Fibroblast of lung (primary cell): Measurements from ENCODE around the gene GPER1. TPM values are rescaled to one million over a fixed set of nuclear protein-coding genes. Genes with fewer than 3 reads are reported as not detected.

Experiments used
- DNase-seq, 2 donors: peaks; one replicate each; pipeline versions ENCODE4 v3.0.0 to v3.0.0-alpha.2; 2010; ENCODE audit warnings: low read depth in 2 of 2
- H2AFZ ChIP-seq: 2 replicates; pipeline ENCODE4 v1.5.1; 2012; ENCODE audit warnings: low read length, control low read depth, inconsistent platforms
- H3K27ac ChIP-seq: 2 replicates; pipeline ENCODE4 v1.5.1; 2011; ENCODE audit warnings: low read length, control low read depth; ENCODE audit not compliant: insufficient read depth
- H3K27me3 ChIP-seq: 2 replicates; pipeline ENCODE4 v1.5.1; 2011; ENCODE audit warnings: mild to moderate bottlenecking, low read length; ENCODE audit not compliant: control insufficient read depth, insufficient read depth
- H3K36me3 ChIP-seq: 2 replicates; pipeline ENCODE4 v1.5.1; 2011; ENCODE audit warnings: low read length; ENCODE audit not compliant: control insufficient read depth, insufficient read depth
- H3K4me1 ChIP-seq: 2 replicates; pipeline ENCODE4 v1.5.1; 2011; ENCODE audit warnings: low read length; ENCODE audit not compliant: control insufficient read depth, insufficient read depth; ENCODE audit errors: extremely low read depth
- H3K4me2 ChIP-seq: 2 replicates; pipeline ENCODE4 v1.5.1; 2011; ENCODE audit warnings: low read length, control low read depth; ENCODE audit not compliant: insufficient read depth; ENCODE audit errors: extremely low read depth
- H3K4me3 ChIP-seq, 4 experiments: fragments of 200-600 bp in 1 of 4; sonication (generic) in 1 of 4; replicated peaks in 1 of 4; 2 replicates each; pipeline ENCODE4 v1.5.1; 2011 to 2016; ENCODE audit warnings: low read length in 4 of 4, low read depth in 3 of 4, mild to moderate bottlenecking in 3 of 4, control low read depth in 2 of 4, inconsistent platforms in 1 of 4, mixed read lengths in 1 of 4; ENCODE audit not compliant: insufficient read depth in 1 of 4; ENCODE audit errors: control extremely low read depth in 1 of 4
- H3K79me2 ChIP-seq: 2 replicates; pipeline ENCODE4 v1.5.1; 2012; ENCODE audit warnings: mild to moderate bottlenecking, low read length, inconsistent platforms; ENCODE audit not compliant: control insufficient read depth, insufficient read depth
- H3K9ac ChIP-seq: 2 replicates; pipeline ENCODE4 v1.5.1; 2011; ENCODE audit warnings: mild to moderate bottlenecking, low read length, control low read depth; ENCODE audit not compliant: insufficient read depth
- H3K9me3 ChIP-seq: 2 replicates; pipeline ENCODE4 v1.5.1; 2012; ENCODE audit warnings: low read depth, low read length; ENCODE audit not compliant: control insufficient read depth, insufficient read depth
- H4K20me1 ChIP-seq: 2 replicates; pipeline ENCODE4 v1.5.1; 2011; ENCODE audit warnings: low read length; ENCODE audit not compliant: control insufficient read depth, insufficient read depth; ENCODE audit errors: extremely low read depth
- EZH2 ChIP-seq: IDR thresholded peaks from 2 replicates; pipeline ENCODE4 v1.5.1; 2012; ENCODE audit warnings: low read length, control low read depth, mild to moderate bottlenecking; ENCODE audit errors: missing control alignments
- polyA plus RNA-seq, 2 donors: library from polyadenylated mRNA; depleted of rRNA in 1 of 2; stranded (reverse) in 1 of 2; unstranded in 1 of 2; fragments of >200 nt; gene quantifications; 2 replicates each; pipeline ENCODE4 v1.2.1, GENCODE V29; 2011 to 2012; ENCODE audit warnings: missing spikeins in 1 of 2
- total RNA-seq: library from RNA; depleted of rRNA; stranded (reverse); fragments of >200 nt; gene quantifications from 2 replicates; pipeline ENCODE4 v1.2.1, GENCODE V29; 2014
- TF ChIP-seq, protein P1 (sequence below), 2 donors: IDR thresholded peaks in 1 of 2; conservative IDR thresholded peaks in 1 of 2; 1 replicate in 1 of 2; 2 replicates in 1 of 2; pipeline ENCODE4 v1.5.1; 2011 to 2012; ENCODE audit warnings: low read length in 2 of 2, control low read depth in 1 of 2, inconsistent platforms in 1 of 2, low read depth in 1 of 2, mild to moderate bottlenecking in 1 of 2

Gene GPER1
- total and polyA plus RNA-seq, 2 donors (not counting 1 experiment from before 2014, with no cell fraction given): 2.0 to 2.3 TPM

GRCh38 chr7:1058821-1059199 is 29.1 kb upstream of the GPER1 start:
- TF ChIP-seq, protein P1, sequence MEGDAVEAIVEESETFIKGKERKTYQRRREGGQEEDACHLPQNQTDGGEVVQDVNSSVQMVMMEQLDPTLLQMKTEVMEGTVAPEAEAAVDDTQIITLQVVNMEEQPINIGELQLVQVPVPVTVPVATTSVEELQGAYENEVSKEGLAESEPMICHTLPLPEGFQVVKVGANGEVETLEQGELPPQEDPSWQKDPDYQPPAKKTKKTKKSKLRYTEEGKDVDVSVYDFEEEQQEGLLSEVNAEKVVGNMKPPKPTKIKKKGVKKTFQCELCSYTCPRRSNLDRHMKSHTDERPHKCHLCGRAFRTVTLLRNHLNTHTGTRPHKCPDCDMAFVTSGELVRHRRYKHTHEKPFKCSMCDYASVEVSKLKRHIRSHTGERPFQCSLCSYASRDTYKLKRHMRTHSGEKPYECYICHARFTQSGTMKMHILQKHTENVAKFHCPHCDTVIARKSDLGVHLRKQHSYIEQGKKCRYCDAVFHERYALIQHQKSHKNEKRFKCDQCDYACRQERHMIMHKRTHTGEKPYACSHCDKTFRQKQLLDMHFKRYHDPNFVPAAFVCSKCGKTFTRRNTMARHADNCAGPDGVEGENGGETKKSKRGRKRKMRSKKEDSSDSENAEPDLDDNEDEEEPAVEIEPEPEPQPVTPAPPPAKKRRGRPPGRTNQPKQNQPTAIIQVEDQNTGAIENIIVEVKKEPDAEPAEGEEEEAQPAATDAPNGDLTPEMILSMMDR (conservative IDR thresholded peaks at IDR 0.05 in 1 of 2, IDR thresholded peaks at IDR 0.05 in 1 of 2; ENCODE audit: low read depth in 1 of 2, low read length in 2 of 2): no peak
- TF ChIP-seq EZH2: no peak
- no peaks in the 10 kb centered on the region for H3K27me3 ChIP-seq
- no peak overlapping the region for H2AFZ ChIP-seq
- no peak overlapping the region for H3K27ac ChIP-seq
- H3K4me3 ChIP-seq: no peak overlapping the region
- no peaks in the 10 kb centered on the region for H4K20me1 ChIP-seq
- no peak overlapping the region for H3K9ac ChIP-seq
- no peaks in the 10 kb centered on the region for H3K9me3 ChIP-seq
- DNase-seq: peak in 1 of 2 donors; percentile 70
- peaks cover 1% of the 10 kb centered on the region for H3K36me3 ChIP-seq
- H3K4me2 ChIP-seq: peak overlapping the region; percentile 44
- no peaks in the 10 kb centered on the region for H3K79me2 ChIP-seq
- H3K4me1 ChIP-seq: no peaks in the 10 kb centered on the region

DNA sequence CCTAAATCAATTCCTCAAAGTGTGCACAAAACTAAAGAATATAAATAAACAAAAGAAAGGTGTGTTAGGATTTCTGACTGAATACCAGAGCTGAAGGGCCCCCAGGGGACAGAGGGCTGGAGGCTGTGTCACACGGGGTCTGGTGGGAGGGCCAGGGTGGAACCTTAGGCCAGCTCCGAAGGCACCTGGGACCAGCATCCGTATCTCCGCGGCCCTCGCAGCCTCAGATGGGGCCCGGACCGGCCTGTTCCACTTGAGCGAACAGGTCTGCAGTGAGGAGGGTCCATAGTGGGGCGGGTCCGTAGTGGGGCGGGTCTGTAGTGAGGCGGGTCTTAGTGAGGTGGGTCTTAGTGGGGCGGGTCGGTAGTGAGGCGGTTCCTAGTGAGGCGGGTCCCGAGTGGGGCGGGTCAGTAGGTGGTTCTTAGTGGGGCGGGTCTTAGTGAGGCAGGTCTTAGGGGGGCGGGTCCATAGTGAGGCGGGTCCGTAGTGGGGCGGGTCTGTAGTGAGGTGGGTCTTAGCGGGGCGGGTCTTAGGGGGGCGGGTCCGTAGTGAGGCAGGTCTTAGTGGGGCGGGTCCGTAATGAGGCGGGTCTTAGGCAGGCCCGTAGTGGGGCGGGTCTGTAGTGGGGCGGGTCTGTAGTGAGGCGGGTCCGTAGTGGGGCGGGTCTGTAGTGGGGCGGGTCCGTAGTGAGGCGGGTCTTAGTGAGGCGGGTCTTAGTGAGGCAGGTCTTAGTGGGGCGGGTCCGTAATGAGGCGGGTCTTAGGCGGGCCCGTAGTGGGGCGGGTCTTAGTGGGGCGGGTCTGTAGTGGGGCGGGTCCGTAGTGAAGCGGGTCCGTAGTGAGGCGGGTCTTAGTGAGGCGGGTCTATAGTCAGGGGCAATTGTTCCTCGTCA is 28.5 kb upstream of the GPER1 start:
- H3K9me3 ChIP-seq: no peaks in the 10 kb centered on the region
- H3K4me1 ChIP-seq: no peaks in the 10 kb centered on the region
- peaks cover 1% of the 10 kb centered on the region for H3K36me3 ChIP-seq
- TF ChIP-seq, protein P1 (conservative IDR thresholded peaks at IDR 0.05 in 1 of 2, IDR thresholded peaks at IDR 0.05 in 1 of 2; ENCODE audit: low read depth in 1 of 2, low read length in 2 of 2): no peak
- no peak for TF ChIP-seq EZH2
- H3K4me2 ChIP-seq: peak overlapping the region; percentile 44
- DNase-seq: peak in 1 of 2 donors; percentile 24
- no peaks in the 10 kb centered on the region for H4K20me1 ChIP-seq
- H3K79me2 ChIP-seq: no peaks in the 10 kb centered on the region
- no peaks in the 10 kb centered on the region for H3K27me3 ChIP-seq
- H2AFZ ChIP-seq: no peak overlapping the region
- no peak overlapping the region for H3K9ac ChIP-seq
- H3K27ac ChIP-seq: no peak overlapping the region
- no peak overlapping the region for H3K4me3 ChIP-seq

GRCh38 chr7:1060315-1061072 is 27.4 kb upstream of the GPER1 start:
- Histone ChIP-seq H3K36me3 (peaks cover 1% of the 10 kb centered on the region), H3K4me3 (no peak overlapping the region), H2AFZ (no peak overlapping the region), H3K9ac (no peak overlapping the region), H4K20me1 (no peaks in the 10 kb centered on the region), H3K4me2 (no peak overlapping the region), H3K4me1 (no peaks in the 10 kb centered on the region), H3K79me2 (no peaks in the 10 kb centered on the region), H3K27ac (no peak overlapping the region), H3K27me3 (no peaks in the 10 kb centered on the region), H3K9me3 (no peaks in the 10 kb centered on the region)
- DNase-seq: no peak
- TF ChIP-seq EZH2: no peak
- TF ChIP-seq, protein P1 (conservative IDR thresholded peaks at IDR 0.05 in 1 of 2, IDR thresholded peaks at IDR 0.05 in 1 of 2; ENCODE audit: low read depth in 1 of 2, low read length in 2 of 2): no peak
